Epithelial cell of esophagus (primary cell): ENCODE data around the gene OLIG3.

Source experiments
- DNase-seq: peaks from one replicate; pipeline ENCODE4 v3.0.0; 2010; ENCODE audit warnings: low read depth
- H3K4me3 ChIP-seq: 2 replicates; pipeline ENCODE4 v1.5.1; 2011; ENCODE audit warnings: mild to moderate bottlenecking, low read length, control low read depth
- CTCF ChIP-seq: IDR thresholded peaks from 2 replicates; pipeline ENCODE4 v1.5.1; 2011; ENCODE audit warnings: low read depth, mild to moderate bottlenecking, low read length, control low read depth, inconsistent platforms; ENCODE audit not compliant: insufficient read depth; ENCODE audit errors: missing control alignments

The OLIG3 gene

DNA sequence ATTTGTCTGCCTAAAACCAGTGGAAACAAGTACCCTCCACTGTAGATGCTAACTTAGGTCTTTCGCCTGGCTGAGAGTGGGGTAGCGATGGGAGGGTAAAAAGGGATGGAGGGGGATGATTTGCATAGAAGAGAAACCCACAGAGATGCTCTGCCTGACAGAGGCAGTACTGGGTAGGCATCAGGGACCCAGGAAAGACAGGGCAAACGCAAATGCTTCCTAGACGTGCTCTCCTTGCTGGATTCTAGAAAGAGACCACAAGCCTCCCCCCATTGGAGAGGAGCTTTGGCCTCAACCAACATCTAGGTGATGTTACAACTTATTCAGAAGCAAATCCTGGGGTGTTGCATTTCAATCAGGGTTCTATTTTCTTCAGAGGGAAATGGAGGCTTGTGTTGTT, 3.2 kb downstream of the OLIG3 start:
- TF ChIP-seq CTCF, result no peak
- no peak for DNase-seq
- H3K4me3 ChIP-seq, result no peak overlapping the region

DNA sequence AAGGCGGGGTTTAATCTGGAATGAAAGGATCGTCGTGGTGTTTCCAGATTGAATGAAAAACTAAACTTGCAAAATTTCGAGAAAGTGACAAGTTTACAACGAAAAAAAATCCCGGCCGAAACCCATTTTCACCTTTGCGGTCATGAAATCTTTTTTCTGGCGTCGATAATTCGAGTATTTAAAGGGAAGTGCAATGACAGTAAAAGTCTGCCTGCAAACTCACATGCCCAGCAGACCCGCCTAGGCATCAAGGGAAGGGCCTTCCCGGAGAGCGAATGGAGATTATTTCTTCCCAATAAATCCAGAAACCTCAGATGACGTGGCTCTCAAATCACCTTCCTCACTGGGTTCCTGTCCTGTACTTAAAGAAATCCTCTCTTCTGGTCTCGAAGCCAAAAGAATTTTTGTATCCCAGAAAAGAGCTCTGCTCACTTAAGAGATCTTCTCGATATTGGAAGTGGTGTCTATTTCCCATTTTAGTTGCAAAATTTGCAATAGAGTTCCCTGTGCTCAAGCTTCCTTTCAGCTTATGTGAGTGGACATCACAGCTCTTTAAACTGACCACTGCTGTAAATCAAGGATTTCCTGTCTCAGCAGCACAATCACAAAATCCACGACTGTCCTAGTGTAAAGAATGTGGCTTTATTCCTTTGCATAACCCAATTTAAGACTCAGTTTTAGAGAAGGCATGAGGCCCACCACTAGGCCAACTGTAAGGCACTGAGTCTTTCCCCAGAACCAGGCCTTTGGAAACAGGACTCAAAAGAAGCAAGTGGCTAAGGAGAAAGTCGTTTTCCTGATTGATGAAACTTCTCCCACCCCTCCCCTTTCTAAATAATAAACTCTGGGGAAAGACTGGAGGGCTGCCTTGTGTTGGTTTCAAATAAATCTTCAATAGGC, 3.9 kb downstream of the OLIG3 start:
- H3K4me3 ChIP-seq, result no peak overlapping the region
- no peak for DNase-seq
- no peak for TF ChIP-seq CTCF

DNA sequence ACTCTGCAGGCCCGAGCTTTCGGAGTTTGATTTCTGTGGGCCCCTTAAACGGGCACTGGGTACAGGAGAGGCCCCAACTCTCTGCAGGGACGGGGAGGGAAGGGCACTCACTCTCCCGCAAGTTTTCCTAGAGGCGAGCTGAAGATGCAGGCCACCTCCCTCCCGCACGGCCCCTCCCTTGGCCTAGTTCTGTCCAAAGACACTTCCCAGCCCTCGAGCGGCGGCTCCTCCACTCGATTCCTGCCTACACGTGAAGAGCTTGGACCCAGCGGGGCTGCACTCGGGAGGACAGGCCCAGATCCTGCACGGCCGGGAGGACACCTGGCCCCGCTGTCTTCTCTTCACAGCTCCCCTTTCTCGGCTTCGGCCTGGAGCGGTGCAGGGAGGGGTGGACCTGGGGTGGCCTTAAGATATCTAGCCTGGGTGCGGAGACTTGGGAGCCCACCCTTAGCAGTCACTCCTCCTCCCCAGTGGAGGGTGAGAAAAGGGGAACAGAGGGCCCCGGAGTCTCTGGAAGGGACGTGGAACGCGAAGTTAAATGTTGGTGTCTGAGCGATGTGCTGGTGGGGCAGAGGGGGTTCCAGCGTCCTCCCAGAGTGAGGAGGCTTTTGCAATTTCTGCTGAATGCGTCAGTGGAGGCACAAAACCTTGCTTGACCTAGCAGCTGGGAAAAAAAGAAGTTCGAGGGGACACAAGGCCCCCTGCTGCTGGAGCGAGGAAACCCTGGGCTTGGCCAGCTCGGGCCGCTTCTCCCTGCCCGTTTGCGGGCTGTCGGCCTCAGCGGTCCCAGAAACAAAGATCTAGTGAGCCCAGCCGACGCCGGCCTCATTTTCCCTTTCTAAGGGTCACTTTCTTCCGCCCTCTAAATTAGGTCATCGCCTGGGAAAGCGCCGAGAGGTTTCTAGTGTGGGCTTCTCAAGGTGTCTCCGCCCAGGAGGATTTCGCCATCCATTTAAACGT, 4.9 kb downstream of the OLIG3 start:
- no peak overlapping the region for H3K4me3 ChIP-seq
- TF ChIP-seq CTCF, result no peak
- DNase-seq, result no peak

- TF ChIP-seq CTCF, result no peak
- DNase-seq, result no peak
- H3K4me3 ChIP-seq, result no peak overlapping the region
Observed at GRCh38 chr6:137488150-137489045, 5.8 kb downstream of the OLIG3 start.

DNA sequence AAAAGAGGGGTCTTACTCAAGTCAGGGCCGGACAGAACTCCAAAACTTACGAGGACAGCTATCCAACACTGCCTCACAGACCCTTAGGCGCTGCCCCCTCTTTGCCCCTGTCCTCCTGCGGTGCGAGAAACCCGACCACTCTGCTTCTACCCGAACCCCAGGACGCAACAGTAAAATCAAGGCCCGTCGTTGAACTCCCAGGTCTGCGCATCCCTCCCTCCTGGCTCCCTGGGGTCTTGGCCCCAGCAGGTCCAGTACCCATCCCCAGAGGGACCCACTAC, 6.4 kb downstream of the OLIG3 start:
- DNase-seq, result no peak
- no peak for TF ChIP-seq CTCF
- H3K4me3 ChIP-seq, result no peak overlapping the region

DNA sequence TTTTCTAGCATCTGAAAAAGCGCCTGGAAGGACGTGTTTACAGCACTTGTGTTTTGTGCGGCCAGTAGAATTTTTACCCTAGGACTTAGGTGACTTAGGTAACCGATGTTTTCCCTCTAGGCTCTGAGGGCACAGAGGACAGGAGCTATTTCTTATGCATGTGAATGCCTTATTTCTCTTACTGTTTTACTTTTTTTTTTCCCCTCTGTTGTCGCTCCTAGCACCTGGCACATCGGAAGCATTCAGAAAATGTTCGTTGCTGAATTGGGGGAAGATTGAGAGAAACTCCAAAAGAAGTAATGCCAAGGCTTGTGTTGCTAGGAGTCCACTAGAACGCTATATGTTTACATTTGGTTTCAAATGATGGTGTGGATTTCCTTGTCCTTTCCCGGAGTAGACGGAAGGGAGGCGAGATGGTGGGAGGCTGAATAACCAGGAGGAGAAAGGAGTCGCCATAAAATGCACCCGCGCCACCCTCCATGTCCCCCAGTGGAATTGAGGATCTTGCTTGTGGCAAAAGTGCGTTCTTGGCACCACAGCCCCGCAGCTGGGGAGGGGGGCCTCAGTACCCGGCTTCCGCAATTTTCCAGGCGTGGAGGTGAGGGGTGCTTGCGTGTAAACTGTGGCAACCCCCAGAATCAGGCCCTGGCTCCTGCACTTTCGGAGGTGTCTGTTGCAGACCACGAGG, 6.9 kb downstream of the OLIG3 start:
- no peak for TF ChIP-seq CTCF
- no peak for DNase-seq
- no peak overlapping the region for H3K4me3 ChIP-seq
